EH (cell line): ENCODE data around the gene ARHGAP6.
"Not testable (repeated sequence)": the region's sequence is repeated elsewhere in the genome, so short reads cannot be mapped to it uniquely, and the experiment has no call there.

ENCODE experiments used
- DNase-seq: peaks from one replicate; pipeline ENCODE4 v3.0.0-alpha.2; 2015; ENCODE audit warnings: low read depth

The ARHGAP6 gene

DNA sequence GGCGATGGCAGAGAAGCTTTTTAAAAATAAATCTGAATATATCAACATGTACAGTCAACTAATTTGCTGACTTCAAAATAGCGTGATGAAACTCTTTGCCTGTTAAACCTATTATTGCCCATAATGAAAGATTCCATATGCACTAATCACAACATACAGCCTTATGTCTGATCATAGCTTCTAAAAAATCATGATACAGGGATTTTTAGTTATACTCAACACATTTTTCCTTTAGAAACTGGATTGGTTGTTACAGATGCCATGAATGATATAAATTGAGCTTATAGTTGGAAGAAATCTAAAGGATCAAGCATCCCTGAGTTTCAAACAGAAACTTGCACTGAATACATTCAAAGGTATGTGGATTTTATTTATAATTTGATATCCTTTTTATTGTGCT is 372.6 kb downstream of the ARHGAP6 start, which contains the start of gene AMELX:
Gene AMELX, plus strand, starts transcription at position 301 of the 400 bp plus-strand sequence. CDS start 1,376 bp downstream, outside the sequence.
- no peak for DNase-seq

GRCh38 chrX:11290416-11291102 is 375.2 kb downstream of the ARHGAP6 start:
- DNase-seq, result no peak

GRCh38 chrX:11287505-11287904 is 378.2 kb downstream of the ARHGAP6 start:
- DNase-seq, result peak; percentile 11

DNA sequence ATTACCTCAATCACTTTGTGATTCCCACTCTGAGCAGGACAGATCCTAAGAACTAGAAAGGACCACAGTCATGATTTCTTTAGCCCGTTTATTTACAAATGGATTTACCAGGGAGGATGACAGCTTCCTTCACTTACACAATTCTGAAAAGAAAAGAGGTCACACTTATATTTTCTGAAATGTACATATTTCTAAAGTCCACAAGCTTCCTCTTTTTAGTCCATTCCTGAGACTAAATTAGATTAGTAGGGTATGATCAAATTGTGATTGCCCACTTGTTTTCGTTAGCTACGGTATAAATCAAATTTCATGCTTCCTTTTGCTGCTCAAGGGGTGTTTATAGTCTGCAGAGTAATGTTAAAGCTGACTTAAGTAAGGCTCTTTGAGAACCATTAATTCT is 380.1 kb downstream of the ARHGAP6 start:
- DNase-seq, result no peak

DNA sequence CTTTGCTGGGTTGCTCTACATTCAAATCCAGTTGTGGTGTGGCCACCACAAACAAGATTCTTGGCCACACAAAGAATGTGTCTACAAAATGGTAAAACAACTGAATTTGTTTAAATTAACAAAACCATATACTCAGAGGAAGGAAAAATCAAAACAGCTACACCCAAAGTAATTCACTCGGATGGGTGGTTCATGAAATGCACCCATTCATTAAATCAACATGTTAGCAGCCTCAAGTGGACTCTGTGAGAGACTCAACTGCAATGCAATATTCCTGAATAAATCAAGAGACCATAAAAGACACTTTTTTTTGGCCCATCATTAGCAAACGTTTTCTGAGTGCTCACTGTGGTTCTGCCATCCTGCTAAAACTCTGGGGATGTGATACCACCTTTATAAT is 383.7 kb downstream of the ARHGAP6 start:
- no peak for DNase-seq

DNA sequence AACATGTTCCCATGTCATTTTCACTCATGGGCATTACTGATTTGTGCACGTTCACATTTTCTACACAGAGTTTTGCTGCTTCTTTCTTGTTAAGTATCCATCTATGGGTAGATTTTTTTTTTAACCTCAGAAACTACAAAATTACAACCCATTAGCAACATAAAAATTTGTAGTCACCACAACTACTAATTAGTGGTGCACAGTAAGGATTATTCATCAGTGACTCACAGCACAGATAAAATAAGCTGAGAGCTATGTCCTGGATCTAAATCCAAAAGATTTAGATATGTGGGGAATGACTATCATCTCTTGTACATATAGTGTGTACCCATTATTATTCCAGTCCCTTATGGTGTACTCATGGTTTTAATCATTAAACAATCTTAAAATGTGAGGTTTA is 392.2 kb downstream of the ARHGAP6 start:
- DNase-seq, result peak; percentile 82

DNA sequence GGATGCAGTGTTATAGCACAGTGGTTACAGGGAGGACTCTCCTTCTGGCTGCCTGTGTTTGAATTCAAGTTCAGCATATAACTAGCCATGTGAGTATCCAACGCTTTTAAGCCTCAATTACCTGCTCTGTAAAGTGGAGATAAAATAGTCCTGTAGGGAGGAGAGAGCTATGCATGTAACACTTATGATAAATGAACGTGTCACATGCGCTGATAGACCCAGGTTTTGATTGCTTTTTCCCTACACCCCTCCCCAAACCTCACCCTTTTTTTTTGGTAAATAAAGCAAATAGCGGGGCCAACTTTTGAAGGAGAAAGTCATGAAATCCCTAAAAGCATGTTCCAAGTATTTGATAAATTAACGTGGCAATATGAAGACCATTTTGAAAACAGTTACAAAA is 392.9 kb downstream of the ARHGAP6 start:
- no peak for DNase-seq

DNA sequence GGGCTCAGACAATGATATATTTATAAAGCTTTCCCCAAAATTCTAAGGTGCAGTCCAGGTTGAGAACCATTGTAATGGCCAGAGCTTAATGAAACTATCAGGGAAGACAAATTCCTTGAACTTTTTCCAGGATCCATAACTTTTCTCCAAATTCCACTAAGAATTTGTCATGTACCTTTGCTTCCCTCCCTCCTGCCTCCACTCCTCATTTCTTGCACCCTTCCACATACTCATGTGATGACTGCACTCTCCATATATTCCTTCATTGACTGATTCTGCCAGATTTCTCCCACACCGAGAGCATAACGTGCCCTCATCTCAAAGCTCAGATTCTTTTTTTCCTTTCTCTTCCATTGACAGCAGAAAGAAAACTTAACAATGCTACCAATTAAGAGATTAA is 393.4 kb downstream of the ARHGAP6 start:
- DNase-seq, result peak; percentile 52

DNA sequence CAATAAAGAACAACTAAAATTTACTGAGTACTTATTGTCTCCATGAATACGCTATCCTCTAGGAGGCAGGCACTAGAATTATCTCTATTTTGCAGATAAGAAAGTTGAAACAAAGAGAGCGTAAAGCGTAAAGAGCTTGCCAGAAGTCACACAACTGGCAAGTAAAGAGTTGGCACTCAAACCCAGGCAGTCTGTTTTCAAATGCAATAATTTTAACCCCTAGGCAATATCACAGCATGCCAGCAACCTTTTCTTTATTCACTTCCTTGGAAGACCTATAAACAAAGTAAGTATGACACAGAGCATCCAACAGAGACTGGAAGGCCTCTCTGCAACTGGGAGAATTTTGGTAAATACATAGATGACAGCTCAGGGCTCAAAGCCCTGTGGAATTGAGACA is 395.7 kb downstream of the ARHGAP6 start:
- DNase-seq, result no peak

DNA sequence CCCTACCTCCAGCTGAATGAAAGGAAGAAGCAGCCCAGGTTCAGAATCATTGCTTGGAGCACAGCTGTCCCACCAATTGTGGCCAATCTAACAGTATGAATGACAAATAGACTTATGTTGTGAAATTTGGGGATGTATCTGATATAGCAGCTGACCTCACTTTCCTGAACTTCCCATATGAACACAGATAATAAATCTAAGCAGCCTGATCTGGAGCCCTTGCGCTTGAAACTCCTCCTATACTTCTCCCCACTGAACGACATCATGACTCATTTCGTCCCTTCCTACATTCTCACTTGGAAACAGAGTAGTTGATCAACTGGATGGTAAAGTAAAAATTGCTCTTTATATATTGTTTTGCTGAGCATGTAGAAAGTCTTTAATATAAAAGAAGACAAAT is 396.7 kb downstream of the ARHGAP6 start:
- no peak for DNase-seq

DNA sequence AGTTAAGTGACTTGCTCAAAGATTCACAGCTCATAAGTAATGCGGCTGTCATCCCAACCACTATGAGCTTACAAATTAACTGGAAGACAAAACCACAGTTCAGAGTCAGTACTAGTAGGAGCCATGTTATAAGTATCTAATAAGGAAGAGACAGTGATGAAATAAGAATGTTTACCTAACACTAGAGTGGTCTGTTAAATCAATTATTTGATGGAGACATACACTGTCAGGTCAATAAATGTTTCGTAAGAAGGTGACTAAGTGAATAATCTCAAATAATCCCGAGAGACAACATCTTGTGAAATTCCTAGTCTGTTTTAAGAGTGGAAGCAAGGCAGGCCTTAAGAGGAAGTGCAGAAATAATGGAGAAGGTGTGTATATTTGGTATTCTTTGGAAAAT is 398.3 kb downstream of the ARHGAP6 start:
- DNase-seq, result peak; percentile 21

DNA sequence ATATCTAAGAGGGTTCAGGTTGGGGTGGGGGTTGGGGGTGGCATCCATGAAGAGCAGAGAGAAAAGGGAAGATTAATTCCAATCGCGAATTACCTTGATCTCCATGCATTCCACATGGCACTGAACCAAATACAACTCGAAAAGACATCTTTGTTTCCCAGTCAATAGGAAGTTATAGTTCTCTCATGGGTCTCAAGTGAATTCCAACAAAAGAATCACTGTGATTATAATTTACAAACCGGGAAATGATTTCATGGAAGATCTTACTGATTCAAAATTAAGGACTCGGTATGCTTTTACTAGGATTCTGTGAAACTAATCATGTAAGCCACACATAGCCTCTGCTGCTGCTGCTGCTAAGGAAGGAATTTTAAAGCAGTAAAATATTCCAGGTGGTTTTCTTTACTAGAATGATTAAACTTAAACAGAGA is 399.1 kb downstream of the ARHGAP6 start:
- DNase-seq, result no peak

DNA sequence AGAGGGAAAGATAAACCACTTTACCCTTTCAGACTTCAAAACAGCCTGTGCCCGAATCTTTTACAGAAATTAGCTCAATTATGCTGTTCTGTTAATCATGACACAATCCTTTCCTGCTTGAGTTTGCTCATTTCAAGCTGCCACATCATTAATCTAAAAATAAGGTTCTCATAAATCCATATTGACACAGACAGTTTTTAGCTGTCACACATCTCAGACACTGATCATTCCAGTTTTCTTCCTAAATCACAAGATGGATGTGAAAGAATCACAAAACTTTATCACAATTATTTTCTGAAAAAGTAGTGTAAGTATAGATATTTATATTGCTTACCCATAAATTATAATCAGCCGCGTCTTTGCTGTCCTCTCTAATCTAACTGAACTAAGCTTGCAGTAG is 400.4 kb downstream of the ARHGAP6 start:
- DNase-seq, result no peak

GRCh38 chrX:11264925-11265324 is 400.8 kb downstream of the ARHGAP6 start:
- DNase-seq, result no peak

GRCh38 chrX:11261260-11261659 is 404.5 kb downstream of the ARHGAP6 start:
- peak; percentile 83 for DNase-seq

- DNase-seq, result no peak
These were observed 406.3 kb downstream of the ARHGAP6 start for GRCh38 chrX:11259437-11259836.

DNA sequence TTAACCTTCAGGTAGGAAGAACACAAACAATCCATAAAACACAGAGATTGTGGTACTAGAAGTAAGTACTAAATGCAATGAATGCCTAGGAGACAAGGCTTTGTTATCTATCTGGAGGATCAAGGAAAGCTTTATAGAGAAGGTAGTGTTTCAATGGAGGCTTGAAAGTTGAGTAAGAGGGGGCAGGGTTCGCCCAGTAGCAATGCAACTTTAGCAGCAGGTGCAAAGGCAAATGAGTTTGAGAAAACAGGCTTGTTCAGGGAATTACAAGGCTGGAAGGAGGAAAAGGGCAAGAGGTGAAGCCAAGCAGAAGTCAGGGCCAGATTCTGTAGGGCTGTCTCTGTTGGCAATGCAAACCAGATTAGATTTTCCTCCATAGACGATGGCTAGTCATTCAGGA is 408.0 kb downstream of the ARHGAP6 start:
- DNase-seq, result no peak

GRCh38 chrX:11257290-11257689 is 408.4 kb downstream of the ARHGAP6 start:
- no peak for DNase-seq

GRCh38 chrX:11254417-11255109 is 411.2 kb downstream of the ARHGAP6 start:
- DNase-seq, result no peak

- peak; percentile 14 for DNase-seq
These were observed 421.1 kb downstream of the ARHGAP6 start for GRCh38 chrX:11244636-11245035.

- no peak for DNase-seq
These were observed 423.0 kb downstream of the ARHGAP6 start for GRCh38 chrX:11242704-11243103.

GRCh38 chrX:11241720-11242119 is 424.0 kb downstream of the ARHGAP6 start:
- DNase-seq, result no peak

- peak; percentile 72 for DNase-seq
These were observed 426.5 kb downstream of the ARHGAP6 start for GRCh38 chrX:11239230-11239629.

DNA sequence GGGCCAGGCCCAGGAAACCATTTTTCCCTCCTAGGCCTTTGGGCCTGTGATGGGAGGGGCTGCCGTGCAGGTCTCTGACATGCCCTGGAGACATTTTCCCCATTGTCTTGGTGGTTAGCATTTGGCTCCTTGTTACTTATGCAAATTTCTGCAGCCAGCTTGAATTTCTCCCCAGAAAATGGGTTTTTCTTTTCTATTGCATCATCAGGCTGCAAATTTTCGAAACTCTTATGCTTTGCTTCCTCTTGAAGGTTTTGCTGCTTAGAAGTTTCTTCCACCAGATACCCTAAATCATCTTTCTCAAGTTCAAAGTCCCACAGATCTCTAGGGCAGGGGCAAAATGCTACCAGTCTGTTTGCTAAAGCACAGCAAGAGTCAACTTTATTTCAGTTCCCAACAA is 430.3 kb downstream of the ARHGAP6 start:
- DNase-seq, result not testable (repeated sequence)
